AML-193 (cell line): ENCODE measurements around the gene YIPF2.
A peak's percentile ranks its signal among the peaks of the same experiment; 100 is the strongest.

ENCODE experiments used
- DNase-seq, 2 experiments: peaks; one replicate each; lab custom pipeline; 2025; lab: John Stamatoyannopoulos, UW

The YIPF2 gene

DNA sequence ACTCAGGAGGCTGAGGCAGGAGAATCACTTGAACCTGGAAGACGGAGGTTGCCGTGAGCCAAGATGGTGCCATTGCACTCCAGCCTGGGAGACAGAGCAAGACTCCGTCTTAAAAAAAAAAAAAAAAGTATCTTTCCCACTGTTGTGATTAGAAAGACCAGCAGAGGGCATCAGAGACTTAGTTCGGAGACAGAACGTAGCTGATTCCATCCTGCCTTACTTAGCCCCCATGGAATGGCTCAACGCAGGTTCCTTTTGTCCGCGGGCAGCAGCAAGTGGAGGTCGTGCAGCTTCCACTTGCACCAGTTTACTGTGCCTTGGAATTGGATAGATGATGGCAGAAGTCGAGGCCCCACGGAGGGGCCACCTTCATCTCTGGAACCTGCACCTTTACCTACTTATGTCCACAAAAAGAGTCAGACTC lies 8.2 kb upstream of the YIPF2 start:
- DNase-seq, result peak; percentile 58 to 67

DNA sequence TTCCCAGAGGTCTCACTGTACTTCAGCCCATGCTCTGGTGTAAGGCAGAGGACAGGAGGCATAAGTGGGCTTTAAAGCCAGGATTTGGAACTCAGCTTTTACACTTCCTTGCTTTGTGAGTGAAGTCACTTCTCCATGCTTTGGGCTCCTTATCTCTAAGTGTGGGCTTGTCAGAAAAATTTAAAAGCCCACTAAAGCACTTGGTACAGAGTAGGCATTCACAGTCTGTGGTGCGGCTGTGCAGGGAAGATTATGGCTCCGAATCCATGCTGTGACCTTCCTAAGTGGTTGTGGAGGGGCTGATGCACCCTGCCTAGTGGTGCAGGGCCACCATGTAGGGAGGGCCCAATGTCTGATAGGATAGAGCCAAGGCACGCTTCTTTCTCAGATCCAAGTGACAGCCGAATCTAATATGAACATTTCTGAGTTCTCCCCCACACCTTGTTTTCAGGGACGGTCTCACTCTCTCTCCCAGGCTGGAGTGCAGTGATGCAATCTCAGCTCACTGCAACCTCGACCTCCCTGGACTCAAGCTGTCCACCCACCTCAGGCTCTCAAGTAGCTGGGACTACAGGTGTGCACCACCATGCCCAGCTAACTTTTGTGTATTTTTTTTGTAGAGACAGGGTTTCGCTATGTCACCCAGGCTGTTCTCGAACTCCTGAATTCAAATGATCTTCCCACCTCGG lies 7.1 kb upstream of the YIPF2 start:
- DNase-seq, result no peak

DNA sequence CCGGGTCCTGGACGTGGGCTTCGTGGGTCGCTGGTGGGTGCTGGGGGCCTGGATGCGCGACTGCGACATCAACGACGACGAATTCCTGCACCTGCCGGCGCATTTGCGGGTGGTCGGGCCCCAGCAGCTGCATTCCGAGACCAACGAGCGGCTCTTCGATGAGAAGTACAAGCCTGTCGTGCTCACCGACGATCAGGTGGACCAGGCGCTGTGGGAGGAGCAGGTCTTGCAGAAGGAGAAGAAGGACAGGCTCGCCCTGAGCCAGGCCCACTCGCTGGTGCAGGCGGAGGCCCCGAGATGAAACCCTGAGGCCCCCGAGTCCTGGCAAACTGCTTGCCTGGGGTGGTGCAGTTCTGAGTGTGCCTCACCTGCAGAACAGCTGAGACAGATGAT lies 959 bp upstream of the YIPF2 start:
- no peak for DNase-seq

DNA sequence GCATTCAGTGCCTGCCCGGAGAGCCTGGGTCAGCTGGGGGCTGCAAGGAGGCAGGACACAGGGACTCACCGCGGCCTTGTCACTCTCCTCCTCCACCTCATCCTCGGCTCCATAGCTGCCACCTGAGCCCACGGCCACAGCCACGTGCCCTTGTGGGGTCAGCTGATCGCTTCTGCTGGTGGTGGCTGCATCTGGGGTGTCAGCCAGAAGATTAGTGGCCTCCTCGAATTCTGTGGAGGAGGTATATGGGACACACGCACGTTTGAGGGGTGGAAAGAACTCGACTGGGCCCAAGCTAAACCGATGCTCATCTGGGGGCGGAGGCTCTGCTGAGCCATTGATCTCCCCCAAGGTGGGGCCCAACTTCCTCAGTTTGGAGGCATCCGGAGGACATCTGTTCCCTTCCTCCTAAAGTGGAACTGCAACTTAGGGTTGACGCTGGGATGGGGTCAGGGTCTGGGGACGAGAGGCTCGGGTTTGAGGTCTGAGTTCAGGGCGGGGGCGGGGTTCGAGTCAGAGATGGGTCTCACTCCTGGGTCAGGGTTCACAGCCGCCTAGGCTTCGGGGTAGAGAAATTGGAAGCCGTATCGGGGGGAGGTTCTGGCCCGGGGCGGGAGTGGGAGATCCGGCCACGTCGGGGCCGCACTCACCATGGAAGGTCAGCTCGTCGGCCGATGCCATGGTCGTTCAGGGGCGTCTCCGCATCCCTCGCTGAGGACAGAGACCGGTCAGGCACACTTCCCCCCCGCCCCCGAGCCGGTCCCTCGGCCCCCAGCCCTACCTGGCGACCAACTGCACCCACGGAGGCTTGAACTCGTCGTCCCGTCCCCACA lies 493 bp downstream of the YIPF2 start:
- no peak for DNase-seq

DNA sequence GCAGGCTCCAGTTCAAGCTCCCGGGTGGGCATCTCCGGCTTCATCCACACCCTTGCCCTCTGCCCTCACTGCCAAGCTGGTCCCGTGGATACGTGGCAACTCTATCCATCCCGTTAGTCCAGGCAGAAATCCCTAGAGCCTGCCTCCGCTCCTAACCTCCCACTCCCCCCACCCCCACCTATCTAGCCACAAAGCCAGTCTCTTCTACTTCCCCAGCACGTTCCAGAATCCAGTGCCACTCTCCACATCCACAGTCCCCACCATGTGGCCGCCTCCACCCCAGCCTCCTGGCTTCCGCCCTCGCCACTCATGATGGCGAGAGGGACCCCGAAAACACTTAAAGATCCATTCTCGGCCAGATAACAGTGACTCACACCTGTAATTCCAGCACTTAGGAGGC lies 3.8 kb downstream of the YIPF2 start:
- no peak for DNase-seq

DNA sequence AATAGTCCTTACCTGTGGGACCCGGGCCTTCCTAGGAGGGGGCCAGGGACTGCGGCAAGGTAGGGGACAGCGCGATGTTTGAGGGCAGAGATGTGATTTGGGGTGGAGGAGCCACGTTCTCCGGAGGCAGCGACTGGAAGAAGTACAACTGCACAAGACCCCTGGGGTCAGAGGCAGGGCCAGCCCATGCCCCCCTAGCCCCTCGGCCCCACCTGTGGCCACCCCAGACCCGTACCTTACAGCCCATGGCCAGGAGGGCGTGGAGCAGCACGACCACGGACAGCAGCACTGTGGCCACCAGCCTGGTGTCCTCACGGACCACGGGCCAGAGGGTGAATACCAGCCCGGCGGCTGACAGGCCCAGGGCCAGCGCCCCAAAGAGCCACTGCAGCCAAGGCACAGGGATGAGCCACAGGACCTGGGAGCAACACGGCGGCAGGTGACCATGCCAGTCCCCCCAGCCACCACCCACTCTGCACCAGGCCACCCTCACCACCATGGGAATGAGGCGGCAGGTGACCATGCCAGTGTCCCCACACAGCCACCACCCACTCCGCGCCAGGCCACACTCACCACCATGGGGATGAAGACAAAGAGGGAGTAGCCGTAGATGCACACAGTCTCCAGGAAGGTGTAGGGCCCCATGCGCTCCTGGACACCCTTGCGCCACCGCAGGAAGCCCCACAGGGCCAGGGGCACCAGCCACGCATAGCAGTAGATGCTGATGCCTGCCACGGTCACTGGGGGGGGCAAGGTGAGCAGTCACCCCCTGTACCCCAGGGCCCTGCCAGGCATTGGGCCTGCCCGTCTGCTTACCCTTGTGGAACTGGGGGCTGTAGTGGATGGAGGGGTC lies 5.0 kb downstream of the YIPF2 start:
- no peak for DNase-seq

DNA sequence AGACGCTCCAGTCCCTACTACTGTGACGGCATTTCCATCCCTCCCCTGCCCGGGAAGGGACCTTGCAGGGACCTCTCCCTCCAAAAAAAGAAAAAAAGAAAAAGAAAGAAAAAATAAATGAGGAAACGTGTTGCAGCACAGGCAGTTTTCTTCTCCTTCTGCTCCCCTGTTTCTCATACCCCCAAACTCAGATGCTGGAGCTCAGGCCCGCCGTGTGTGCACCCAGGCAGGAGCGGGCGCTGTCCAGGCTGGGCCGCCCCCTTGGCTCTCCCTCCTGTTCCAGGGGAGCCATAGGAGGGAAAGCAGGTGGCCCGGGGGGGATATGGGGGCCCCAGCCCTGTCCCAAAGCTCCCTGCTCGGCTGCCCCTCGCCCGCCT lies 5.8 kb downstream of the YIPF2 start:
- DNase-seq, result no peak

DNA sequence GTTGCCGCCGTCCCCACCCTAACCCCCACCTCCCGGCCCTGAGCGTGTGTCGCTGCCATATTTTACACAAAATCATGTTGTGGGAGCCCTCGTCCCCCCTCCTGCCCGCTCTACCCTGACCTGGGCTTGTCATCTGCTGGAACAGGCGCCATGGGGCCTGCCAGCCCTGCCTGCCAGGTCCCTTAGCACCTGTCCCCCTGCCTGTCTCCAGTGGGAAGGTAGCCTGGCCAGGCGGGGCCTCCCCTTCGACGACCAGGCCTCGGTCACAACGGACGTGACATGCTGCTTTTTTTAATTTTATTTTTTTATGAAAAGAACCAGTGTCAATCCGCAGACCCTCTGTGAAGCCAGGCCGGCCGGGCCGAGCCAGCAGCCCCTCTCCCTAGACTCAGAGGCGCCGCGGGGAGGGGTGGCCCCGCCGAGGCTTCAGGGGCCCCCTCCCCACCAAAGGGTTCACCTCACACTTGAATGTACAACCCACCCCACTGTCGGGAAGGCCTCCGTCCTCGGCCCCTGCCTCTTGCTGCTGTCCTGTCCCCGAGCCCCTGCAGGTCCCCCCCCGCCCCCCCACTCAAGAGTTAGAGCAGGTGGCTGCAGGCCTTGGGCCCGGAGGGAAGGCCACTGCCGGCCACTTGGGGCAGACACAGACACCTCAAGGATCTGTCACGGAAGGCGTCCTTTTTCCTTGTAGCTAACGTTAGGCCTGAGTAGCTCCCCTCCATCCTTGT lies 6.4 kb downstream of the YIPF2 start:
- DNase-seq, result no peak

DNA sequence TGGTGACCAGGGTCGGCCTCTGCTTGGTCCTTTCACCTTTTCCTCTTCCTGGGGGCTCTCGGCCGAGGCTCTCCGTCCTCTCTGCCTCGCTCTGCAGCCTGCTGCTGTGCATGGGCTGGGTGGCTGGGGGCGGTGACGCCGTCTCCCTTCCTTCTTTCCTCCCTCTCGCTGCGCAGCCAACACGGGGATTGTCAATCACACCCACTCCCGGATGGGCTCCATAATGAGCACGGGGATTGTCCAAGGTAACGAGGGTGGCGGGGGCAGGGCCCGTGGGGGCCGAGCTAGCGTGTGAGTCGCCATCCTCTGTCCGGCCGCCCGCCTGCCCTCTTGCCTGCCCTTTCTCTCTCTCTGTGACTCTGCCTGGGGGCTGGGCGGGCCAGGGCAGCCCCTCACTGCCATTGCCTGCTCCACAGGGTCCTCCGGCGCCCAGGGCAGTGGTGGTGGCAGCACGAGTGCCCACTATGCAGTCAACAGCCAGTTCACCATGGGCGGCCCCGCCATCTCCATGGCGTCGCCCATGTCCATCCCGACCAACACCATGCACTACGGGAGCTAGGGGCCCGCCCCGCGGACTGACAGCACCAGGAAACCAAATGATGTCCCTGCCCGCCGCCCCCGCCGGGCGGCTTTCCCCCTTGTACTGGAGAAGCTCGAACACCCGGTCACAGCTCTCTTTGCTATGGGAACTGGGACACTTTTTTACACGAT lies 7.1 kb downstream of the YIPF2 start:
- no peak for DNase-seq

DNA sequence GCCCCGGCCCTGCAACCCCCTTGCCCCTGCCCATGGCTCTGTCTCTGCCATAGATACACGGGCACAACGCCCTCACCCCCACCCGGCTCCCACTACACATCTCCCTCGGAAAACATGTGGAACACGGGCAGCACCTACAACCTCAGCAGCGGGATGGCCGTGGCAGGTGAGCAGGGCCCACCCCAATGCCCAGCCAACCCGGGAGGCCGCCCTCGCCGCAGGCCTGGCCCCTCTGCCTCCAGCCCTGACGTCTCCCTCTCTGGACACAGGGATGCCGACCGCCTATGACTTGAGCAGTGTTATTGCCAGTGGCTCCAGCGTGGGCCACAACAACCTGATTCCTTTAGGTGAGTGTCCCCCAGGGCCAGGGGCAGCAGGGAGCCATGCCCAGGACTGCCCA lies 7.7 kb downstream of the YIPF2 start:
- no peak for DNase-seq

DNA sequence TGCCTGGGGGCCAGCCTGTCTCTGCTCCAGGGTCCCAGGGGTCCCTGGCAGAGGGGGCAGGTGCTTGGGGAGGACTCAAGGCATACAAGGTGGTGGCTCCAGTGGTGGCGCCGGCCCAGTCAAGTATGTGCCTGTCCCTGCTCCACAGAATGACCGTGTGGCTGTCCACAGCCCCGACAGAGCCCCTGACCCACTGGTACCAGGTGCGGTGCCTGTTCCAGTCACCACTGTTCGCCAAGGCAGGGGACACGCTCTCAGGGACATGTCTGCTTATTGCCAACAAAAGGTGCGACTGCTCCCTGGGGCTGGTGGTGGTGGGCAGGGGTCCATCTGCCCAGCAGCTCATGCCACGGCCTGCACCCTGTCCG lies 8.2 kb downstream of the YIPF2 start:
- no peak for DNase-seq

DNA sequence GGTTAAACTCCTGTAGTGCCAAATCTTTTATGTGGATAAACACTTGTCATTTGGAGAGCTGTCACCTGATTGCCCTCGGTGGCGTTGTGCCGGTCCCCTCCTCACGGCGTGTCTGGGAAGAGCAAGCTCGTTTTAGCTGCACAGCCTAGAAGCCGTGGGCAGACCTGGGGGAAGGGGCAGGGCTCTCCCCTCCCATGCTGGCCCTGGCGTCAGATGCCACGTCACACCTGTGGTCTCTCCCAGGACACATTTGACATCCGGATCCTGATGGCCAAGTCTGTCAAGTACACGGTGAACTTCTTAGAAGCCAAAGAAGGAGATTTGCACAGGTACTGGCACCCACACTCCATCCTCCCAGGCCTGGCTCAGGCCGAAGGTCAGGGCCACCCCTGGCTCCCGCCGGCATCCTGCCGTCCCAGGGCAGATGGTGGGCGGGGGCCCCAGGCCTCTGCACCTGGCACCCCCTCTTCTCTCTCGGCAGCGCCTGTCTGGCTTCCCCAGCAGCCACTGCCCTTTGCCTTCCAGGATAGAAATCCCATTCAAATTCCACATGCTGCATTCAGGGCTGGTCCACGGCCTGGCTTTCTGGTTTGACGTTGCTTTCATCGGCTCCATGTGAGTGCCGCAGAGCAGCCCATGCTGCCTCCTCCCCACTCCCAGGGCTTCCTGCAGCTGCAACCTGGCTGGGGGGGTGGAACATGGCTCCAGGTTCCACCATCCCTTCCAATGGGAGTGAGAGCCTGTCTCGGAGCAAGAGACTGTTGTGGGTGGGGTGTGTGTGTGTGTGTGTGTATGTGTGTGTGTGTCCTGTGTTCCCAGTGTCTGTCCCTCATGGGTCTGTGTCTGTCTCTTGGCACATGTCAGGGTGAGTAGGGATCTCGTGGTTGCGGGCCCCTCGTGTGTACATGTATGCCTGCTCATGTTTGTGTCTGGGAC lies 8.8 kb downstream of the YIPF2 start:
- DNase-seq, result no peak

DNA sequence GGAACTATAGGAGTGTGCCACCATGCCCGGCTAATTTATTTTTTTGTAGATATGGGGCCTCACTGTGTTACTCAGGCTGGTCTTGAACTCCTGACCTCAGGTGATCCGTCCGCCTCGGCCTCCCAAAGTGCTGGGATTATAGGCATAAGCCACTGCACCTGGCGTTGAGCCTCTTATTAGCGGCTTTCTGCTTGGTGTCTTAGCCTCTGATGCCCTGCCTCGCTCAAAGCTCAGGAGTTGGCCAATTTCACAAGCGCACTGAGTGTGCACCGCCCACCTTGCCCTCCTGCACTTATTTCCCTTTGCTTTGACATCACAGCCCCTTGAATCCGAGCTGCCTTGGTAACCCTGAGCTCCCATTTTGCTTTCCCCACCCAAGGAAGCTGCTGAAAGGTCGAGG lies 10.1 kb downstream of the YIPF2 start:
- no peak for DNase-seq

DNA sequence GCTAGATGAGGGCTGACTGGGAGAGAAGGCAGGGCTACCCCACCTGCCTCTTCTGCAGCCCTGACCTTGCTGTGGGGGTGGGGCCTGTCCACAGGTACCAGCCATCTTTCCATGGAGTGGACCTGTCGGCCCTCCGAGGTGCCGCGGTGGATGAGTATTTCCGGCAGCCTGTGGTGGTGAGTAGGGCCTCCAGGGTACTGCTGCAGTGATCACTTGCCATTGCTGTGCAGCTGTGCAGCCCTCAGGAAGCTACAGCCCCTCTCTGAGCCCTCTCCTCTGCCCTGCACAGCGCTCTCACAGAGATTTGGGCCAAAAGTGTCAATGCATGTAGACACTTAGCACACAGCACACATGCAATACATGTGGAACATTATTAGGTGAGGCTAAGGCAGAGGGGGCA lies 11.8 kb downstream of the YIPF2 start:
- DNase-seq, result no peak

DNA sequence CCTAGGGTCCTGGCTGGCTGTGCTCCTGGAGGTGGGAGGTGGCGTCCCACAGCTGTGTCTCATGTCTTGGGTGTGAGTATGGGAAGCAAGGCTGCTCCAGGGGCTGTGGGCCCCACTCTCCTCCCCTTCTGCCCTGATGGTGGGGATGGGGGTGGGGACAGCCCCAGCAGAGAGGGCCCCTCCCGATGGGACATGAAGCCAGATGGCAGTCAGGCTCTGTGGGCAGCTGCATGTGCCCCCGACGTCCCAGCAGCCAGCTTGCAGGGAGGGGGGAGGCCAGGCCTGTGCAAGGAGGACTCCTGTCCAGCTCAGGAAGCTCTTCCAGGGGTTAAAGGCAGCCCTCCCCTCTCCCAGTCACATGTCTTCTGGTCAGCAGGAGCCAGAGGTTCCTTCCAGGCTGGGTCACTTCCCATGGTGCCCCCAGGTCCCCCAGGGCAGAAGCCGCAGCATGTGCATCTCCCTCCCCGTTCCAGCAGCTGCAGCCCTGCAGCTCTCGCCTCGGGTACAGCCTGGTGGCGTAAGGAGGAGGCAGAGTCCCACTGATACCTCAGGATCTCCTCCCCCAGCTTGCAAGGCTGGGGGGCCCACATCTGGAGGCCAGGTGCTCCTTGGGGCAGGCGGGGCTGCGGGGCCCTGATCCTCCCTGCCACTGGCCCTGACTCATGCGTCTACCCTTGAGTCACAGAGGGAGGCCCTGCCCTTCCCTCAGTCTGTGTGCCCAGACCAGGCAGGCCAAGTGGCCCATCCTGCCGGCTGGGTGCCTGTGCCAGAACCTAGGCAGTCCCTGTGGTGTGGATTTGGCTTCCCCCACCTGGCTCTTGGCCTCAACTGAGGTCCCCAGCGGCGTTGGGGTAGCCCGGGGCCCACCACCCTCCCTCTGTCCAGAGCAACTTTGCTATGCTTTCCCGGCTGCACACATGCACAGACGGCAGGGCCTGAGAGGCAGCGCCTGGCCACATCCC lies 13.0 kb downstream of the YIPF2 start:
- no peak for DNase-seq

DNA sequence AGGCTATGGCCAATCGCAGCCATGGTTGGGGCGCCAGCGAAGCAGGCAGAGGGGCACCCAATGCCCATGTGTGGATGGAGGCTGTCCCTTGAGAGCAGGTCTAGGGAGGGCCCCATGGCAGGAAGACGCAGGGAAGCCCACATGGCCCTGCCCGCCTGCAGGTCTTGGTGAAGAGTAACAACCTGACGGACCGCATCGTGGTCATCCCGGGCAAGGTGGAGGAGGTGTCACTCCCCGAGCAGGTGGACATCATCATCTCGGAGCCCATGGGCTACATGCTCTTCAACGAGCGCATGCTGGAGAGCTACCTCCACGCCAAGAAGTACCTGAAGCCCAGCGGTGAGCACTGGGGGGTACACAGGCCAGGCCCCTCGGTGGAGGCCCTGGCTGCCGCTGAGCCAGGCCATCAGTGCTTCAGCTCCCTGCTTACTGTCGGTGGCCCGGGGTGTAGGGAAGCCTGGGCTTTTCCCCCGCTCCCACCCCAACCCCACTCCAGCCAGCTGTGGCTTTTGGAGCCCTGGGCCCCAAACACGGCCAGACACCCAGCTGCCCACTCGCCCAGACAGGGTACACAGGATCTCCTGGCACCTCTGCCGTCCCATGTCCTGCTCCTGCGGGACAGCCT lies 14.6 kb downstream of the YIPF2 start:
- DNase-seq, result no peak

DNA sequence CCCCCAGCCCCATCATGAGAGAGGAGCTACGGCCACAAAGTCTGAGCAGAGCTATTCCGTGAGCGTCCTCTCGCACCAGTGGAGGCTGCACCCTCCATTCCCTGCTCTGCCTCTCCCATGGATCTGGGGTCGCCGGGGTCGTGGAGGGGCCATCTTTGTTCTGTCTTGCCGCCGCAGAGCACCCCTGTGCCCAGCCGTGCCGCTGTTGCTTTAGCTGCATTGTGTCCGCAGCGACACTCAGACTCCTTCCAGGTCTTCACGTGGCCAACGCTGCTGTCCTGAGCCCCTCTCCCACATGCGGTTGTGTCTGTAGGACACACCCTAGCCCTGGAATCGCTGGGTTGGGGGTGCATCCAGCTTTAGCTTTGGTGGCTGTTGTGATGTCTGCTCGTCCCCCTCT lies 15.8 kb downstream of the YIPF2 start:
- DNase-seq, result no peak

DNA sequence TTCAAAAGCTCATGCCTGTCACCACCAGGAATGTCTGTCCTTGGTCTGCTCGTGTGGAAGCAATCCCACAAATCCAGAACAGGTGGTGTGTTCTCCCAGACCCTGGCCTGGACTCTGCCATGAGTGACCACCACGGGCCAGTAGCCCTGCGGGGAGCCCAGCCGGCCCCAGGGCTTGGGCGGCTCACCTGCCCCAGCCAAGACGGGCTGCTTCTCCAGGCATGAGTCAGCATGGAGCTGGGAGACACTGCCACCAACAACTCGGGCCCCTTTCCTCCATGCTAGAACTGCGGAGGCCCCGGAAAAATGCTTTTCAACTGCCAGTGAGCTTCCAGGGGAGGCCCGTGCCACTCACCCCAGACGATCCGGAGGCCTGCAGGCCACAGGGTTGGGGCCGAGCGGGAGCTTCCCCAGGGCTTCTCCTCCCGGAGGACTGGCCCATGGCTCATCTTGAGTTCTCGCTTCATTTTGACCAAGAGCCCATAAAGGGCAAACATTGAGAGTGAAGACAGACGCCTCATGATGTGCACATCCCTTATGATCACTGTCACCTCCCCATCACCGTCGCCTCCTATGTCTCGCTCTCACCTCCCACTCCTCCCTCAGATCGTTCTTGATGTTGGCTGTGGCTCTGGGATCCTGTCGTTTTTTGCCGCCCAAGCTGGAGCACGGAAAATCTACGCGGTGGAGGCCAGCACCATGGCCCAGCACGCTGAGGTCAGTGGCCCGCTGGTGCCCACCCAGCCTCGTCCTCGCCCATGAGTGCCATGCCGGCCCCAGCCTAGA lies 16.7 kb downstream of the YIPF2 start:
- no peak for DNase-seq
